Endothelial cell of umbilical vein (primary cell): Measurements from ENCODE around the gene S1PR5. TPM values are rescaled to one million over a fixed set of nuclear protein-coding genes. Genes with fewer than 3 reads are reported as not detected.
"Not testable (repeated sequence)": the region's sequence is repeated elsewhere in the genome, so short reads cannot be mapped to it uniquely, and the experiment has no call there.

Source experiments
- BruUV-seq: library from RNA; stranded (reverse); fragments of 400-500 nt; replicated peaks from 2 replicates; lab custom pipeline; 2021; lab: Mats Ljungman, UMichigan
- CTCF ChIA-PET: fragments of 300-600, 350-600 bp; sonication (Branson Sonifier 250); formaldehyde crosslinking; loops from one replicate; lab custom pipeline; 2021; ENCODE audit warnings: antibody characterized with exemption, inconsistent platforms; lab: Charles Lee
- POLR2A ChIA-PET: fragments of 300-600, 350-600 bp; sonication (Branson Sonifier 250); formaldehyde crosslinking; loops from one replicate; lab custom pipeline; 2021; ENCODE audit warnings: antibody characterized with exemption, inconsistent platforms; lab: Charles Lee
- DNase-seq: peaks from one replicate; pipeline ENCODE4 v3.0.0-alpha.2; 2011; ENCODE audit warnings: low read depth, low spot score
- FAIRE-seq: peaks from 2 replicates; lab custom pipeline; 2011; peaks lifted over from hg19 to GRCh38; lab: Jason Lieb, UNC
- H2AFZ ChIP-seq: 2 replicates; pipeline ENCODE4 v1.6.0; 2012; ENCODE audit warnings: low read depth, low read length, control low read depth, inconsistent platforms
- H3K27ac ChIP-seq: 2 replicates; pipeline ENCODE4 v1.5.1; 2011; ENCODE audit warnings: low read depth, mild to moderate bottlenecking, control low read depth, low read length, moderate library complexity; ENCODE audit not compliant: insufficient read depth
- H3K27me3 ChIP-seq, 2 experiments: 2 replicates each; pipeline versions ENCODE4 v1.6.0 to v1.6.1; 2011; ENCODE audit warnings: low read length in 2 of 2, mixed read lengths in 1 of 2; ENCODE audit not compliant: control insufficient read depth in 2 of 2, insufficient read depth in 2 of 2
- H3K36me3 ChIP-seq, 2 experiments: 2 replicates in 1 of 2; 3 replicates in 1 of 2; pipeline ENCODE4 v1.5.1; 2011; ENCODE audit warnings: low read length in 2 of 2, mild to moderate bottlenecking in 1 of 2, moderate library complexity in 1 of 2; ENCODE audit not compliant: control insufficient read depth in 2 of 2, insufficient read depth in 2 of 2; ENCODE audit errors: extremely low read depth in 1 of 2
- H3K4me1 ChIP-seq: 3 replicates; pipeline ENCODE4 v1.5.1; 2011; ENCODE audit warnings: mild to moderate bottlenecking, low read length; ENCODE audit not compliant: control insufficient read depth, insufficient read depth; ENCODE audit errors: extremely low read depth
- H3K4me2 ChIP-seq: 2 replicates; pipeline ENCODE4 v1.6.1; 2011; ENCODE audit warnings: low read length, control low read depth, mixed read lengths; ENCODE audit not compliant: insufficient read depth
- H3K4me3 ChIP-seq, 3 experiments: fragments of 200-600 bp in 1 of 3; sonication (generic), shearing (Covaris generic) in 1 of 3; replicated peaks in 1 of 3; 2 replicates each; pipeline ENCODE4 v1.5.1; 2011 to 2016; ENCODE audit warnings: control low read depth in 3 of 3, low read length in 3 of 3, mild to moderate bottlenecking in 2 of 3, inconsistent platforms in 1 of 3, low read depth in 1 of 3, moderate library complexity in 1 of 3; ENCODE audit not compliant: insufficient read depth in 1 of 3
- H3K79me2 ChIP-seq: 2 replicates; pipeline ENCODE4 v1.6.0; 2012; ENCODE audit warnings: low read length, inconsistent platforms; ENCODE audit not compliant: control insufficient read depth, insufficient read depth
- H3K9ac ChIP-seq: replicated peaks from 2 replicates; pipeline ENCODE3; 2011; ENCODE audit warnings: low read length, control low read depth; ENCODE audit not compliant: insufficient read depth; ENCODE audit errors: extremely low read depth
- H3K9me1 ChIP-seq: replicated peaks from 3 replicates; pipeline ENCODE4 v1.6.0; 2011; ENCODE audit warnings: mild to moderate bottlenecking, low read length; ENCODE audit not compliant: control insufficient read depth, insufficient read depth; ENCODE audit errors: extremely low read depth
- H3K9me3 ChIP-seq: replicated peaks from 2 replicates; pipeline ENCODE4 v1.5.1; 2012; ENCODE audit warnings: low read length, inconsistent platforms; ENCODE audit not compliant: control insufficient read depth, insufficient read depth
- H4K20me1 ChIP-seq: replicated peaks from 2 replicates; pipeline ENCODE3; 2011; ENCODE audit warnings: mild to moderate bottlenecking, low read length; ENCODE audit not compliant: control insufficient read depth, insufficient read depth; ENCODE audit errors: extremely low read depth
- CTCF ChIP-seq, 2 donors: IDR thresholded peaks; 1 replicate in 1 of 2; 2 replicates in 1 of 2; pipeline ENCODE4 v1.5.1; 2011; ENCODE audit warnings: low read length in 2 of 2, mild to moderate bottlenecking in 2 of 2, moderate library complexity in 2 of 2, control low read depth in 1 of 2, inconsistent platforms in 1 of 2, low read depth in 1 of 2; ENCODE audit not compliant: insufficient read depth in 1 of 2; ENCODE audit errors: extremely low read depth in 1 of 2
- EZH2 ChIP-seq: IDR thresholded peaks from 2 replicates; pipeline ENCODE4 v1.6.1; 2012; ENCODE audit warnings: borderline replicate concordance, low read depth, mild to moderate bottlenecking, moderate library complexity, low read length, inconsistent platforms; ENCODE audit not compliant: severe bottlenecking
- FOS ChIP-seq: IDR thresholded peaks from 2 replicates; pipeline ENCODE4 v1.6.1; 2011; ENCODE audit warnings: mild to moderate bottlenecking, low read length, moderate library complexity, borderline replicate concordance; ENCODE audit not compliant: insufficient read depth
- GATA2 ChIP-seq: IDR thresholded peaks from 2 replicates; pipeline ENCODE4 v1.7.0; 2011; ENCODE audit warnings: low read depth, mild to moderate bottlenecking, moderate library complexity, mixed read lengths, low read length; ENCODE audit not compliant: insufficient read length, insufficient read depth
- JUN ChIP-seq: IDR thresholded peaks from 2 replicates; pipeline ENCODE4 v1.6.1; 2011; ENCODE audit warnings: borderline replicate concordance, low read depth; ENCODE audit not compliant: insufficient read length, insufficient read depth
- MAX ChIP-seq: IDR thresholded peaks from 2 replicates; pipeline ENCODE4 v1.6.1; 2011; ENCODE audit not compliant: insufficient read depth, insufficient read length
- MYC ChIP-seq: IDR thresholded peaks from one replicate; pipeline ENCODE4 v1.6.1; 2011; ENCODE audit warnings: mild to moderate bottlenecking, low read depth, low read length
- POLR2A ChIP-seq: IDR thresholded peaks from 2 replicates; pipeline ENCODE4 v1.6.1; 2012; ENCODE audit warnings: low read depth, mild to moderate bottlenecking, control low read depth, low read length
- POLR2AphosphoS5 ChIP-seq: IDR thresholded peaks from 2 replicates; pipeline ENCODE4 v1.6.1; 2012; ENCODE audit warnings: low read depth, mild to moderate bottlenecking, control low read depth, low read length, moderate library complexity; ENCODE audit not compliant: insufficient read depth
- dilution Hi-C: fragments of 300-500 bp; cut with MboI; formaldehyde crosslinking; loops from one replicate; pipeline ENCODE4 v1.15.0; 2019; ENCODE audit warnings: low sequenced_read_pairs; ENCODE audit not compliant: extremely low pct_ligation_motif_present
- intact Hi-C: fragments of 100-400 bp; cut with micrococcal nuclease; formaldehyde crosslinking; loops from one replicate; pipeline ENCODE4 v1.10.0; 2022
- polyA plus RNA-seq, 4 experiments: library from polyadenylated mRNA; depleted of rRNA in 3 of 4; stranded (reverse) in 3 of 4; unstranded in 1 of 4; fragments of >200 nt; gene quantifications; 2 replicates each; pipeline versions ENCODE4 v1.2.1 to v1.2.3, GENCODE V29; 2011 to 2012; ENCODE audit warnings: missing spikeins in 1 of 4
- total RNA-seq: library from RNA; stranded (reverse); gene quantifications from 2 replicates; pipeline ENCODE4 v1.2.3, GENCODE V29; 2021

Gene S1PR5
- total and polyA plus RNA-seq, 2 donors (not counting 3 experiments of a cell fraction or from before 2014, with no cell fraction given) = not detected

GRCh38 chr19:10551698-10552301, 34.6 kb upstream of the S1PR5 start:
- intact Hi-C loops (no loop called here), dilution Hi-C loops (no loop called here)
- no peak for TF ChIP-seq POLR2A
- TF ChIP-seq MAX = no peak
- no peak for TF ChIP-seq GATA2
- no peak for TF ChIP-seq JUN
- no peak for TF ChIP-seq MYC
- no peak for TF ChIP-seq POLR2AphosphoS5
- no peak for TF ChIP-seq CTCF (IDR thresholded peaks at IDR 0.05; ENCODE audit: extremely low read depth in 1 of 2, insufficient read depth in 1 of 2, low read depth in 1 of 2, low read length in 2 of 2)
- TF ChIP-seq EZH2 = no peak
- no peak for TF ChIP-seq FOS
- no peak overlapping the region for H2AFZ ChIP-seq
- no TSS peak for BruUV-seq
- H3K4me1 ChIP-seq = no peaks in the 10 kb centered on the region
- no peak overlapping the region for H3K4me3 ChIP-seq
- H3K9me1 ChIP-seq = no peaks in the 10 kb centered on the region
- no peaks in the 10 kb centered on the region for H4K20me1 ChIP-seq
- H3K79me2 ChIP-seq = no peaks in the 10 kb centered on the region
- no peaks in the 10 kb centered on the region for H3K9me3 ChIP-seq
- FAIRE-seq (no peak), DNase-seq (no peak)
- no peak overlapping the region for H3K9ac ChIP-seq
- H3K4me2 ChIP-seq = no peak overlapping the region
- H3K36me3 ChIP-seq = peaks cover 7 to 42% of the 10 kb centered on the region in 2 experiments
- H3K27ac ChIP-seq = no peak overlapping the region
- CTCF ChIA-PET = interaction anchor here (0.9 to 2.4 kb wide), 3 partner anchors 35 to 68 kb away, joined by 3 to 8 read pairs (median 8); partner anchors contain the start of gene S1PR5
- POLR2A ChIA-PET = interaction anchor here (0.5 kb wide), 1 partner anchor 334 kb away, joined by 4 read pairs; no protein-coding TSS in a partner anchor
- no peaks in the 10 kb centered on the region for H3K27me3 ChIP-seq

- H3K9me3 ChIP-seq, H4K20me1 ChIP-seq, intact Hi-C loops, H3K4me2 ChIP-seq, H3K27me3 ChIP-seq, H3K9ac ChIP-seq, H2AFZ ChIP-seq, FAIRE-seq, DNase-seq, H3K4me3 ChIP-seq, H3K9me1 ChIP-seq, H3K4me1 ChIP-seq, POLR2A ChIA-PET, dilution Hi-C loops, H3K79me2 ChIP-seq, BruUV-seq, H3K27ac ChIP-seq: not testable (repeated sequence)
- CTCF ChIA-PET = interaction anchor here (0.9 to 2.0 kb wide), 2 partner anchors 39 to 67 kb away, joined by 3 to 8 read pairs; no protein-coding TSS in a partner anchor
- H3K36me3 ChIP-seq = peaks cover 7 to 41% of the 10 kb centered on the region in 2 experiments
Measured at GRCh38 chr19:10551006-10551405, 33.8 kb upstream of the S1PR5 start.
